HG02840 (cell line): ENCODE data around the gene PSMD3.

Experiments
- ATAC-seq: cut with Tn5 transposase; IDR thresholded peaks from one replicate; pipeline ENCODE4 v1.9.1; 2021; ENCODE audit warnings: mild to moderate bottlenecking, moderate library complexity, moderate number of reproducible peaks; ENCODE audit not compliant: unreplicated experiment, low FRiP score

PSMD3 gene

GRCh38 chr17:40019140-40019991 lies 38.8 kb downstream of the PSMD3 start:
- ATAC-seq = no peak

GRCh38 chr17:40020146-40020545 lies 39.5 kb downstream of the PSMD3 start:
- ATAC-seq = no peak

DNA sequence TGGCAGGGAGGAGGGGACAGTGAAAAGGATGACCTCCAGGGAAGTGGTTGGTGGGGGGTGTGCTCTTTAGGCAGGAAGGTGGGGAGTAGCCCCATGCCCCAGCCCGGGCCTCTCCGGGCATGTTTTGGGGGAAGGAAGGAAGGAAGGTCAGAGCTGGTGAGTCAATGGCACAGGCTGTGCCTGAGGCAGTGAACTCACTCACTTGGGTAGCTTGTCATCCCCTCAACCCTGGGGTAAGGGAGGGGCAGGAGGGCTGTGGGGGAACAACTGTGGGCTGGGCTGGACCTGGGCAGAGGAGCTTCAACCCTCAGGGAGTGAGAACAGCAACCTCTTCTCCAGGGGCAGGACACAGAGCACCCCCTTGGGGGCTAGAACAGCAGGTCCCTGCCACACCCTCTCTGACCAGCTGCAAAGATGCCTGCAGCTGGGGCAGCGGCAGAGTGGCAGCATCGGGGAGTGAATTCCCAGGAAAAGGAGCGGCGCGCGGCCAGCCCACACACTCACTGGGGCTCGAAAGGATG lies 40.9 kb downstream of the PSMD3 start:
- no peak for ATAC-seq

GRCh38 chr17:40022497-40022896 lies 41.9 kb downstream of the PSMD3 start:
- no peak for ATAC-seq

GRCh38 chr17:40022961-40023541 lies 42.4 kb downstream of the PSMD3 start:
- ATAC-seq = no peak

DNA sequence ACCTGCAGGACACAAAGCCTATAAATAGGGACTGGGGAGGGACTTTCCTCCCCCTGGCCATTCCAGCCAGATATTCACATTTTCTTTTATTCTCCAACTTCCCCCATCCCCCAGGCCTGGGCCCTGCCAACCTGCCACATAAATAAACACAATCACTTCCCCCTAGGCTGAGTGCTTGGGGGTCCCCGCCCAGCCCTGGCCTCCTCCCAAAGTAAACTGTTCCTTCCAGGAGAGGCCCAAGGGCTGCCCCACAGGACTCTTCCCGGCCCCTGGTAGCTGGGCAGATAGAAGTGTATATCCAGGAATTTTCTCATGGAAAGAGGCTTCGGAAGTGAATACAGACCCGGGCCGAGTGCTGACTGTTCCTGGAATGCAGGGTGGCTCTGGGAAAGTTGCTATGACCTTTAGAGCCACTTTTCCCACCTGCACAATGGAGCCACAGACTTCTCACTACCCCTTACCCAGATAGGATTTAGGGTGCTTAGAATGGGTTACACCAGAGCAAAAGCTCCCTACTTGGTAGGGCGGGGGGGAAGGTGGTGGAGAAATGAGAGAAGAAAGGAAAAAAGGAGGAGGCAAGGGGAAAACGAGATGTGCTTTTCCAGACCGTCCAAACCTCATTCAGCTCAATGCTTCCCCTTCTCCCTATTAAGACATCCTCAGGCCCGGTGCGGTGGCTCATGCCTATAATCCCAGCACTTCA lies 43.1 kb downstream of the PSMD3 start:
- ATAC-seq = no peak

GRCh38 chr17:40024901-40025300 lies 44.3 kb downstream of the PSMD3 start:
- no peak for ATAC-seq

- ATAC-seq = no peak
Measured at GRCh38 chr17:40025559-40025958, 45.0 kb downstream of the PSMD3 start.

DNA sequence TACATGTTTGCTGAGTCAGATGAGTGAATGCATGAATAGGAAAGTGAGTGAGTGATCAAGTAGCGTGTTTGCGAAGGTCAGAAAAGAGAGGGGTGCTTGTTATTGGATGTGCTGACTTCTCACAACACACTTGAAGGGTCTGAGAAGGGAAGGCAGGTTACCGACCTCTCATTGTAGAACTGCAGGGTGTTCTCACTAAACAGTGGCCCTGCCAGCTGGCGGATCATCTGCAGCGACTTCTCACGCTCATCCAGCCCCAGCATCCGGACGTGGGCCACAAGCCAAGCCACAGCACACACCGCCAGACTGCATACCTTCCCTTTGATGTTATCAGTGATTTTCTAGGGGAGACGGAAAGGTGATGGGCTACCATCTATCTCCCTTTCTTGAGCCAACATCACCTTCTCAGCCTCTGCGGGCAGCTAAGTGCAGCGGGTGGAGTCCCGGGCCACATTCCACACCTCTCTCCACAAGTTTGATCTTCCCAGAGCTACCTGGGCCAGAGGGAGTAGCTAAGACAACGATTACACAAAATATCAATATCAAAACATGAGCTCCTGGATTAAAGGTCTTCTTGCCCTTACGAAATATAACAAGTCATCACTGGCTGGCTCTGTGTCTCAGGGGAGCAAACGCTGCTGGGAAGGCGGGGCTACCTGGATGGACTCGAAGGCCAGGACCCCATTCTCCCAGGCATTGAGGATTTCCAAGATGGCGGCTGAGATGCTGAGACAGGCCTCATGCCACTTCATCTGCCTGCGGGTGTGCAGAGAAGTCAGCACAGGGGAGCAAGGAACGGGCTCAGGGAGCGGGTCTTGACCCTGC lies 45.6 kb downstream of the PSMD3 start:
- no peak for ATAC-seq

DNA sequence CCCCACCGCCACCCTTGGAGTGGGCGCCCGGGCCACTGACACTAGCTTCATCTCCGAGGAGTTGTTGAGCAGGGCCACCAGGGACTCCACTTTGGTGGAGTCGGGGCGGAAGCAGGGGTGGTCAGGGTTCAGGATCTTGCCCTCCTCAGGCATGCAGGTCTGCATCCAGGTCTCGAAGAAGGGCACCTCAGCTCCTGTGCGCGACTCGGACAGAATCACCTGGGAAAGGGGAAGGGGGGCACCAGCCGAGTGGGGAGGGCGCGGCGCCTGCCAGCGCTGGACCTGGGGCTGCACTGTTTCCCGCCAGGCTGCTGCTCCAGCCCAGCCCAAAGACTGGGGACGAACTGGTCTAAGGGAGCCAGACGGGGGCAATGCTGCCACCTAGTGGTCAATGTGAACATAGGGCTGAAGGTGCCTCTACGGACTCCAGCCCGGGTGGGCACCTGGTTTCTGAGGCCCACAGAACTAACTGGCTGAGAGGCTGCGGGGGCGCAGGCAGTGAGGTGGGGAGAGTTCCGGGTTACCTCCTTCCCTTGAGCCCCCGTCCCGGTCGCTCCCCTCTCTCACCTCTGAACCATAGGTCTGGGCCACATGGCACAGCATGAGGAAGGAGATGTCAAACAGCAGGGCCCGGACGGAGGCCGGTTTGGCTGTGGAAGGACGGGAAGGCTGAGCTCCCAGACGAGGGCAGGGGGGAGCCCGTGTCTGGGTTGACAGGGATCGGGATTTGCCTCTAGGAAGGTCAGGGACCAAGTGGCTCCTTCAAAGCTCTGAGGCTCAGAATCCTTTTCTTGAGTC lies 46.4 kb downstream of the PSMD3 start:
- no peak for ATAC-seq

DNA sequence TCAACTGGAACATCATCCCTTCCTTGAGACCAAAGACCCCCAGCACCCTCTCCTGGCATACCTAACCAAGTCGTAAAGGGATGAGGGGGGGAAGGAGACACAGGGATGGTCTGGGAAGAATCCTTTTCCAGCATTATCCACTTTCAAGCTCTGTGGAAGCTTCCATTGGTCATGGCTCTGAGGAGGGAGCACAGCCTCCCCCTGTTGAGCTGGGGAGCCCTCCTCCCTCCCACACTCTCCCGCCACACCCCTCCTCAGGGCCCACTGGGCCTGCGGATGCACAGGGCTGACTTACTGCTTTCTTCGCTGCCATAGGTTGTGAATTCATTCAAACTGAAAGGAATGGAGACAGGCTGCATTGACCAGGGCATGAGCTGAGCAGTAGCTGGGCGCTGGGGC lies 47.0 kb downstream of the PSMD3 start:
- ATAC-seq = no peak

- ATAC-seq = no peak
Measured at GRCh38 chr17:40028595-40028994, 48.0 kb downstream of the PSMD3 start.

DNA sequence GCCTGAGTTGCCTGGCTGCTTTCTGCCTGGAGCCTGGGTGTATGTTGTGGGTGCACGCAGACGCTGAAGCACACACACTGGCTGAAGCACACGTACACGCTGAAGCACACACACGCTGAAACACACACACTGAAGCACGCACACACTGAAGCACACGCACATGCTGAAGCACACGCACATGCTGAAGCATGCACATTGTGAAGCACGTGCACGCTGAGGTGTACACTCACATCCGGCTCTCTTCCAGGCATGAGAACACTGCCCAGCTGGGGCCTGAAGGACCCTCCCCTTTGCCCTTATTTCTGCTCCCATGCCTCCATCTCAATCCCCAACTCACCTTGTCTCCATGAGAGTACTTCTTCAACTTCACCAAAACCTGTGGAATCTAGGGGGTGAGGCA lies 51.1 kb downstream of the PSMD3 start:
- no peak for ATAC-seq

DNA sequence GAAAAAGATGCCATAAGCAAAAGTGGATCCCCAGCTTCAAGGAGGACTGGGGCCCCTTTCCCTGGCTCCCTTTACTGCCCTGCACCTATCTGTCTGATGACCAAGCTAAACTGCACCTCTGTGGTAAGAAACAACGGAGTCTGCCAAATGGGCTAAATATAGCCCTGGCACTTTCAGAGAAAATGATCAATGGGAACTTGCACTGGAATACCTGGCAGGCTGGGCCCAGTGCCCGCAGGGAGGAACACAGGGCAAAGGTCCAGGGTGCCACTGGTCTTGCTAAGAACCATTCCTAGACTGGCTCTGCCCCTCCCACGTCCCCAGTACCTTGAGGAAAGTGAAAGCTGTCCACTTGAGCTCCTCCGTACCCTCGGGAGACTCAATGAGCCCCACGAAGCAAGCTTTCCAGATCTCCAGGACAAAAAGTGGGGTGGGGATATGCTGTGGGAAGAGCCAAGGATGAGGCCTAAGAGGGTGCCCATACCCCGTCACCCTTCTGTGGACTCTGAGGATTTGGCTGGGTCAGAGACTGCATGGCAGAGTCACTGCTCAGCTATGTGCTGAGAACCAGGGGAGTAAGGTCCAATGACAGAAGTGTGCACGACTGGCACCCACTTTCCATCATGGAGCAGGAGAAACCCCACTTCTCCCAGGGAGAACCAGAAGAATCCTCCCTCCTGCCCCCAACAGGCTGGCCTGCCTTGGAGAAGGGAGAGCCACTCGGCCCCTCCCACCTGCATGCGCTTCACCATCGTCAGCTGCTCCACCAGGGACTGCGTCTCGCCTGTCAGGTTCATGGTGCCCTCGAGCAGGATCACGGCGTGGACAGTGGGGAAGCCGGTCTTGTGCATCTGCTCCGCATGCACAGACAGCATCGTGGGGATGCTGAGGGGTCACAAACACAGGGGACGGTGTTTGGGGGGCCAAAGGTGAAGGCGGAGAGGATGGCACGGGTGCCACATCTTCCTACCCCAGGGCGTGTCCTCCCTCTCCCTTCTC lies 52.0 kb downstream of the PSMD3 start:
- ATAC-seq = no peak

DNA sequence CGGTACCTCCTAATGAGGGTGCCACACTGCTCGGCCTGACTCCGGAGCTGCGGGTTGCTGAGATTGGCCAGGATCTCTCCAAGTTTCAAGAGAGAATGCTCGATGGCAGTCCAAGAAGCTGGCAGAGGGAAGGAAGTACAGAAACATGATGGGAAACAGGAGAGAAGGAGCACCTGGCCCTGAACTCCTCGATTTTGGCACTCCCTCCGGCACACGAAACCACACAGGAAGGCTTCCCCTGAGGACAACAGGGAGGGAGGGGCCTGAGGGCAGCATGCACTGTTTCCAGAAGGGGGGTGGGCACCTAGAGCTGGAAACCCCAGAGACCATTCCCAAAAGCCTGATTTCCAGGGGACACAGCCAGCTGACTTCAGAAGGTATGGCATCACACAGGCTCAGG lies 52.7 kb downstream of the PSMD3 start:
- no peak for ATAC-seq

- no peak for ATAC-seq
Measured at GRCh38 chr17:40034426-40035161, 54.0 kb downstream of the PSMD3 start.

DNA sequence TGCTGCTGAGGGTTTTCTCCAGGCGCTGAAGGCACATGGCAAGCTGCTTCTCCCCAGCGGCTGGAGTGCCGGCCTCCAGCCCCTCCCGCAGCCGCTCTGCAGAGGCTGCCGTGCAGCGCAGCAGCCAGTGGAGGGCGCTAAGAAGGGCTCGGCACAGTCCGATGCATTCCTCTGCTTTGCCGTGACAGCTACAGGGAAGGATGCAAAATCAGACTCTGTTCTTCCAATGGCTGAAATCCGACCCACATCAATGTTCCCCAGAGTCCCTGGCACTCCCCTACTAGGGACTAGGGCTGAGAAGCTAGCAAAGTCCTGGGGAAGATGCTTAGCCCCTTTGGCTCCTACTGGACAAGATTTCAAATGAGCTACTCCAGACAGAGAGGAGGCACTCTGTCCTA lies 54.6 kb downstream of the PSMD3 start:
- no peak for ATAC-seq
